Astrocyte of the spinal cord (primary cell): ENCODE results near the gene HOTAIR.
A peak's percentile ranks its signal among the peaks of the same experiment; 100 is the strongest.

ENCODE experiments used
- DNase-seq: peaks from one replicate; pipeline ENCODE4 v3.0.0; 2011; ENCODE audit warnings: low read depth, low spot score
- H3K4me3 ChIP-seq: 2 replicates; pipeline ENCODE4 v1.5.1; 2011; ENCODE audit warnings: low read depth, mild to moderate bottlenecking, low read length, moderate library complexity
- in situ Hi-C: cut with HindIII; loops from 2 replicates; pipeline ENCODE4 v1.10.0; 2017; ENCODE audit warnings: low sequenced_read_pairs
- TF ChIP-seq, protein P1 (sequence below): IDR thresholded peaks from 2 replicates; pipeline ENCODE4 v1.5.1; 2012; ENCODE audit warnings: low read depth, mild to moderate bottlenecking, low read length, inconsistent platforms

Gene HOTAIR

DNA sequence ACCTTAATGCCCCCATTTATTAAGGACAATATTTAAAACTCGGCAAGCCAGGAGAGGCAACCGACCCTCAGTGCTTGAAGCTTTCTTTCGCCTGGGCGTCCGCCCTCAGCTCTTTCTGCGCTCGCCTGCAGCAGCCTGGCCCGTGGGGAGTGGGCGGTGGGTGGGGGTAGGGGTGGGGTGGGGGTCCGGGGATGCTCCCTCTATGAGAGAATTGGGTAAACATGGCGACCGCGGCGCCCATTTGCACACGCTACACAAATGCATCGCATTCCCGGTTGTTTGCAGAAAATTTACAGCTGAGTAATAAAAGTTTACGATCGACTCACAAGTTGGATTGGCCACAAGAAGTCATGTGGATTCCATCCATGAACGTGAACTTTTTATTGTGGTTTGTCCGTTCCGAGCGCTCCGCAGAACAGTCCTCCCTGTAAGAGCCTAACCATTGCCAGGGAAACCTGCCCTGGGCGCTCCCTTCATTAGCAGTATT is 41.8 kb upstream of the HOTAIR start:
- peak; percentile 82 for DNase-seq
- in situ Hi-C loops, result loop anchor here (25.0 kb wide), 1 partner anchor 171 kb away; the partner anchor contains the start of gene SMUG1
- TF ChIP-seq, protein P1, sequence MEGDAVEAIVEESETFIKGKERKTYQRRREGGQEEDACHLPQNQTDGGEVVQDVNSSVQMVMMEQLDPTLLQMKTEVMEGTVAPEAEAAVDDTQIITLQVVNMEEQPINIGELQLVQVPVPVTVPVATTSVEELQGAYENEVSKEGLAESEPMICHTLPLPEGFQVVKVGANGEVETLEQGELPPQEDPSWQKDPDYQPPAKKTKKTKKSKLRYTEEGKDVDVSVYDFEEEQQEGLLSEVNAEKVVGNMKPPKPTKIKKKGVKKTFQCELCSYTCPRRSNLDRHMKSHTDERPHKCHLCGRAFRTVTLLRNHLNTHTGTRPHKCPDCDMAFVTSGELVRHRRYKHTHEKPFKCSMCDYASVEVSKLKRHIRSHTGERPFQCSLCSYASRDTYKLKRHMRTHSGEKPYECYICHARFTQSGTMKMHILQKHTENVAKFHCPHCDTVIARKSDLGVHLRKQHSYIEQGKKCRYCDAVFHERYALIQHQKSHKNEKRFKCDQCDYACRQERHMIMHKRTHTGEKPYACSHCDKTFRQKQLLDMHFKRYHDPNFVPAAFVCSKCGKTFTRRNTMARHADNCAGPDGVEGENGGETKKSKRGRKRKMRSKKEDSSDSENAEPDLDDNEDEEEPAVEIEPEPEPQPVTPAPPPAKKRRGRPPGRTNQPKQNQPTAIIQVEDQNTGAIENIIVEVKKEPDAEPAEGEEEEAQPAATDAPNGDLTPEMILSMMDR, result no peak
- peak overlapping the region; percentile 64 for H3K4me3 ChIP-seq

GRCh38 chr12:54016051-54016450 is 41.3 kb upstream of the HOTAIR start:
- DNase-seq, result no peak
- TF ChIP-seq, protein P1, result no peak
- in situ Hi-C loops, result loop anchor here (25.0 kb wide), 1 partner anchor 171 kb away; the partner anchor contains the start of gene SMUG1
- H3K4me3 ChIP-seq, result peak overlapping the region; percentile 64

DNA sequence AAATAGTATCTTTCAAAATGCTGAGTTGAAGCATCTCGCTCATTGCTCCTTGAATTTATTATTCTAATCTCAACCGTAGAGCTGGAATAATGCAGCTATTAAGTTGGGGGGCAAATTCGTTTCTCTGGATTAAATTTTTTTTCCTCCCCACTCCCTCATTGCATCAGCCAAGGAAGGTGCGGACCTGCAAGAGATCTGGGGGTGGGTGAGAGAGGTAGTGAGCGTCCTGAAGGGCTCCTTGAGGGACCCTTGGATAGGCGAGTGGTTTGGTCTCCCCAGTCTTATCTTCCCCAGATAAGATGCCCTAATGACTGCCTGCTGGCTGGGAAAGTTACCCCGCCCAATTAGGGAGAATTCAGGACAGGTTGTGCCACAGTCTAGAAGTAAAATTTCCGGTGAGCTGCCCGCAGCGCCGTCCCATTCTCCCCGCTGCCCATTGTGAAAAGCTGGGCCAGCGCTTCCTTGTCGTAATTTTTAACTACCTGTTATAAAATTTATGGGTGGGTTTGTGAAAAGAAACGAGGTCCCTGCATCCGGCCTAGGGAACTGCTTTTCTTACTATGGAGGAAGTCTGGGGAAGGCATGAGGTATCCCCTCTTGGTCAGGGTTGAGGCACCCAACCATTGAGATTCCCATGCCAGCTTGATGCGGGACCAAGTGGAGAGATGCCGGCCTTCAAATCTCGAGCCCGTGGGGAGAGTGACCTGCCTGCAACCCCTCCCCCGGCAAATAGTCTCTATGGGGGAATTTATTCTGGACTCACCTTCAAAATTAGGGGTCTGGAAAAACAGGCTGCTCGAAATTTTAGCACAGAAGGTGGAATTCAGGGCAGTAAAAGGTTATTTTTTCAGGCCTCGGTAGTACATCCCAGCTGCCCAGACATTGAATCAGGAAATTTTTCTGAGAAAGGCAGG is 40.5 kb upstream of the HOTAIR start:
- DNase-seq, result no peak
- H3K4me3 ChIP-seq, result no peak overlapping the region
- in situ Hi-C loops, result loop anchor here (25.0 kb wide), 1 partner anchor 172 kb away; the partner anchor contains the start of gene SMUG1
- TF ChIP-seq, protein P1, result no peak

GRCh38 chr12:54014377-54015017 is 39.7 kb upstream of the HOTAIR start:
- H3K4me3 ChIP-seq, result no peak overlapping the region
- no peak for DNase-seq
- TF ChIP-seq, protein P1, result no peak
- in situ Hi-C loops, result loop anchor here (25.0 kb wide), 1 partner anchor 173 kb away; the partner anchor contains the start of gene SMUG1

GRCh38 chr12:54012631-54013409 is 38.1 kb upstream of the HOTAIR start:
- DNase-seq, result no peak
- no peak overlapping the region for H3K4me3 ChIP-seq
- in situ Hi-C loops, result loop anchor here (25.0 kb wide), 1 partner anchor 174 kb away; the partner anchor contains the start of gene SMUG1
- TF ChIP-seq, protein P1, result no peak
